IMR-90 (cell line): ENCODE measurements around the gene YRDC. TPM values are rescaled to one million over a fixed set of nuclear protein-coding genes. Genes with fewer than 3 reads are reported as not detected.

Experiments
- ATAC-seq: fragments of 200-7000 bp; cut with Tn5 transposase; 2 replicates; pipeline ENCODE4 v1.9.1; 2020; ENCODE audit warnings: low read depth, mild to moderate bottlenecking, moderate library complexity
- BruUV-seq: library from RNA; stranded (reverse); fragments of 400-500 nt; replicated peaks from 2 replicates; lab custom pipeline; 2021; lab: Mats Ljungman, UMichigan
- CTCF ChIA-PET: fragments of 300-600 bp; formaldehyde crosslinking; extraction: SDS; loops from one replicate; lab custom pipeline; 2021; ENCODE audit warnings: antibody characterized with exemption; lab: Yijun Ruan, JAX
- POLR2A ChIA-PET: fragments of 300-600 bp; sonication (Branson Sonifier 250); formaldehyde crosslinking; loops from one replicate; lab custom pipeline; 2022; ENCODE audit warnings: antibody characterized with exemption; ENCODE audit not compliant: unreplicated experiment; lab: Charles Lee
- DNase-seq: peaks from one replicate; pipeline ENCODE4 v3.0.0; 2013
- H2AFZ ChIP-seq: replicated peaks from 2 replicates; pipeline ENCODE3; 2013; ENCODE audit warnings: low read length, mild to moderate bottlenecking; ENCODE audit not compliant: poor library complexity
- H2AK5ac ChIP-seq: 2 replicates; pipeline ENCODE4 v1.6.1; 2013; ENCODE audit warnings: low read depth, low read length, inconsistent platforms
- H2AK9ac ChIP-seq: replicated peaks from 2 replicates; pipeline ENCODE3; 2013; ENCODE audit warnings: mild to moderate bottlenecking, low read depth, low read length, moderate library complexity; ENCODE audit not compliant: poor library complexity
- H2BK120ac ChIP-seq: 2 replicates; pipeline ENCODE4 v1.6.1; 2013; ENCODE audit warnings: low read depth, low read length, inconsistent platforms
- H2BK15ac ChIP-seq: 3 replicates; pipeline ENCODE4 v1.6.1; 2013; ENCODE audit warnings: low read depth, low read length, inconsistent platforms
- H2BK20ac ChIP-seq: 2 replicates; pipeline ENCODE4 v1.6.1; 2013; ENCODE audit warnings: low read depth, mild to moderate bottlenecking, inconsistent platforms, low read length, moderate library complexity
- H2BK5ac ChIP-seq: 2 replicates; pipeline ENCODE4 v1.6.1; 2013; ENCODE audit warnings: mild to moderate bottlenecking, low read depth, low read length, inconsistent platforms; ENCODE audit not compliant: poor library complexity, severe bottlenecking
- H3K14ac ChIP-seq: replicated peaks from 2 replicates; pipeline ENCODE4 v1.6.1; 2013; ENCODE audit warnings: low read depth, low read length, inconsistent platforms
- H3K18ac ChIP-seq: 2 replicates; pipeline ENCODE4 v1.6.1; 2013; ENCODE audit warnings: low read depth, low read length, control low read depth
- H3K23ac ChIP-seq: 2 replicates; pipeline ENCODE4 v1.6.1; 2013; ENCODE audit warnings: low read depth, low read length, inconsistent platforms
- H3K27ac ChIP-seq: 2 replicates; pipeline ENCODE4 v1.5.1; 2013; ENCODE audit warnings: mild to moderate bottlenecking, control low read depth, low read length; ENCODE audit not compliant: insufficient read depth
- H3K27me3 ChIP-seq: 2 replicates; pipeline ENCODE4 v1.6.1; 2013; ENCODE audit warnings: low read length; ENCODE audit not compliant: control insufficient read depth, insufficient read depth
- H3K36me3 ChIP-seq: 2 replicates; pipeline ENCODE4 v1.6.1; 2013; ENCODE audit warnings: low read length, mixed read lengths; ENCODE audit not compliant: control insufficient read depth, insufficient read depth
- H3K4ac ChIP-seq: 2 replicates; pipeline ENCODE4 v1.6.1; 2013; ENCODE audit warnings: low read depth, low read length, inconsistent platforms
- H3K4me1 ChIP-seq: 2 replicates; pipeline ENCODE4 v1.6.1; 2013; ENCODE audit warnings: low read length, mixed read lengths; ENCODE audit not compliant: control insufficient read depth, insufficient read depth
- H3K4me2 ChIP-seq: 2 replicates; pipeline ENCODE4 v1.6.1; 2013; ENCODE audit warnings: low read depth, mild to moderate bottlenecking, control low read depth, low read length, moderate library complexity
- H3K4me3 ChIP-seq: 2 replicates; pipeline ENCODE4 v1.5.1; 2013; ENCODE audit warnings: low read depth, mild to moderate bottlenecking, control low read depth, low read length, moderate library complexity; ENCODE audit not compliant: insufficient read depth
- H3K56ac ChIP-seq: 2 replicates; pipeline ENCODE4 v1.6.1; 2013; ENCODE audit warnings: low read length, inconsistent platforms; ENCODE audit not compliant: insufficient read depth; ENCODE audit errors: extremely low read depth
- H3K79me1 ChIP-seq, 2 experiments: 2 replicates each; pipeline ENCODE4 v1.6.1; 2013; ENCODE audit warnings: low read length in 2 of 2, inconsistent platforms in 1 of 2, low read depth in 1 of 2
- H3K9ac ChIP-seq: 2 replicates; pipeline ENCODE4 v1.6.1; 2013; ENCODE audit warnings: low read depth, low read length, control low read depth
- H3K9me1 ChIP-seq: 2 replicates; pipeline ENCODE4 v1.6.1; 2013; ENCODE audit warnings: low read length, inconsistent platforms; ENCODE audit not compliant: insufficient read depth
- H3K9me3 ChIP-seq: 2 replicates; pipeline ENCODE4 v1.6.1; 2013; ENCODE audit warnings: low read length; ENCODE audit not compliant: control insufficient read depth, insufficient read depth
- H4K20me1 ChIP-seq: 2 replicates; pipeline ENCODE4 v1.6.1; 2013; ENCODE audit warnings: low read length, inconsistent platforms; ENCODE audit not compliant: insufficient read depth
- H4K5ac ChIP-seq: 2 replicates; pipeline ENCODE4 v1.6.1; 2013; ENCODE audit warnings: mild to moderate bottlenecking, low read depth, low read length, control low read depth
- H4K8ac ChIP-seq, 2 experiments: 2 replicates each; pipeline ENCODE4 v1.6.1; 2013; ENCODE audit warnings: low read depth in 2 of 2, low read length in 2 of 2, control low read depth in 1 of 2, inconsistent platforms in 1 of 2
- H4K91ac ChIP-seq: 2 replicates; pipeline ENCODE4 v1.6.1; 2013; ENCODE audit warnings: low read depth, low read length, inconsistent platforms; ENCODE audit not compliant: insufficient read depth
- RAD21 ChIP-seq: IDR thresholded peaks from 2 replicates; pipeline ENCODE4 v1.6.1; 2012; ENCODE audit warnings: low read length, improper control_type of control experiment
- dilution Hi-C: fragments of 300-500 bp; cut with HindIII; formaldehyde crosslinking; loops from one replicate; pipeline ENCODE4 v1.14.3; 2018; ENCODE audit warnings: low sequenced_read_pairs; ENCODE audit not compliant: unreplicated experiment
- in situ Hi-C: fragments of 300-500 bp; cut with MboI; formaldehyde crosslinking; loops from 3 replicates; pipeline ENCODE4 v1.14.3; 2019; ENCODE audit warnings: low sequenced_read_pairs, inconsistent platforms, mixed read lengths
- intact Hi-C: fragments of 100-400 bp; cut with micrococcal nuclease; formaldehyde crosslinking; loops from 2 replicates; pipeline ENCODE4 v1.10.0; 2022
- polyA plus RNA-seq, 3 experiments: library from polyadenylated mRNA; depleted of rRNA; stranded (reverse); fragments of >200 nt; gene quantifications; 2 replicates each; pipeline ENCODE4 v1.2.3, GENCODE V29; 2012; ENCODE audit warnings: low replicate concordance in 1 of 3
- total RNA-seq: library from RNA; depleted of rRNA; stranded (reverse); fragments of >200 nt; gene quantifications from 2 replicates; pipeline ENCODE4 v1.2.3, GENCODE V29; 2012

The YRDC gene
- total and polyA plus RNA-seq, 2 of the 4 experiments (the other 2 are of a cell fraction) = 21.0 to 21.7 TPM

DNA sequence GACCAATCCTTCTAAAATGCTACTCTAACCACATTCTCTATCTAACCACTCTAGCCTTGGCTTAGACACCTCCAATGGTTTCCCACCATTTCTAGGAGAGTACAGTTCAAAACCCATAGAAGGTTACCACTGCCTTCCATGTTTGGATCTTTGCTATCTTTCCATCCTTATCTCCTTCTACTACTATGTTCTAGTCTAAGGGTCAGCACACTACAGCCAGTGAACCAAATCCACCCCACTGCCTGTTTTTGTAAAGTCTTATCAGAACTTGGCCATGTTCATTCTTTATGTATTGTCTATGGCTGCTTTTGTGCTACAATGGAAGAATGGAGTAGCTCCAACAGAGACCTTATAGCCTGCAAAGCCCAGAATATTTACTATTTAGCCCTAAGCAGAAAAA, 45.1 kb upstream of the YRDC start:
- intact Hi-C loops = no loop called here
- H3K18ac ChIP-seq = no peak overlapping the region

More for the DNA sequence above, 45.1 kb upstream of the YRDC start:
- peaks cover 12% of the 10 kb centered on the region for H3K36me3 ChIP-seq
- no peaks in the 10 kb centered on the region for H3K27me3 ChIP-seq
- H3K79me1 ChIP-seq = peaks cover 42 to 70% of the 10 kb centered on the region in 2 experiments
- H2AK9ac ChIP-seq = no peak overlapping the region
- no peak overlapping the region for H2AK5ac ChIP-seq
- no peak overlapping the region for H2BK120ac ChIP-seq
- H2AFZ ChIP-seq = no peak overlapping the region
- no peak overlapping the region for H3K56ac ChIP-seq
- dilution Hi-C loops = no loop called here
- H2BK5ac ChIP-seq = no peak overlapping the region
- ChIA-PET POLR2A (no interaction called here), CTCF (no interaction called here)
- H3K4me2 ChIP-seq = no peak overlapping the region
- peaks cover 7% of the 10 kb centered on the region for H3K9me1 ChIP-seq
- H2BK20ac ChIP-seq = no peak overlapping the region
- H4K8ac ChIP-seq = no peak overlapping the region
- H3K4me3 ChIP-seq = no peak overlapping the region
- in situ Hi-C loops = no loop called here
- no peak overlapping the region for H3K9ac ChIP-seq
- peaks cover 4% of the 10 kb centered on the region; the same call in 1 of the 2 replicates for H3K4me1 ChIP-seq
- TF ChIP-seq RAD21 = no peak
- DNase-seq (no peak), ATAC-seq (no peak)
- H3K9me3 ChIP-seq = no peaks in the 10 kb centered on the region
- H3K27ac ChIP-seq = no peak overlapping the region
- no peak overlapping the region for H2BK15ac ChIP-seq
- H3K14ac ChIP-seq = no peak overlapping the region
- H4K91ac ChIP-seq = no peak overlapping the region
- no peak overlapping the region for H3K23ac ChIP-seq
- peaks cover 21% of the 10 kb centered on the region; the same call in 1 of the 2 replicates for H4K20me1 ChIP-seq
- H3K4ac ChIP-seq = no peak overlapping the region
- no peak overlapping the region for H4K5ac ChIP-seq
- no TSS peak for BruUV-seq
